HG03175 (cell line): ENCODE results near the gene GPR108.

Experiments
- ATAC-seq: cut with Tn5 transposase; IDR thresholded peaks from one replicate; pipeline ENCODE4 v1.9.1; 2021; ENCODE audit warnings: mild to moderate bottlenecking, moderate library complexity; ENCODE audit not compliant: unreplicated experiment

The GPR108 gene

DNA sequence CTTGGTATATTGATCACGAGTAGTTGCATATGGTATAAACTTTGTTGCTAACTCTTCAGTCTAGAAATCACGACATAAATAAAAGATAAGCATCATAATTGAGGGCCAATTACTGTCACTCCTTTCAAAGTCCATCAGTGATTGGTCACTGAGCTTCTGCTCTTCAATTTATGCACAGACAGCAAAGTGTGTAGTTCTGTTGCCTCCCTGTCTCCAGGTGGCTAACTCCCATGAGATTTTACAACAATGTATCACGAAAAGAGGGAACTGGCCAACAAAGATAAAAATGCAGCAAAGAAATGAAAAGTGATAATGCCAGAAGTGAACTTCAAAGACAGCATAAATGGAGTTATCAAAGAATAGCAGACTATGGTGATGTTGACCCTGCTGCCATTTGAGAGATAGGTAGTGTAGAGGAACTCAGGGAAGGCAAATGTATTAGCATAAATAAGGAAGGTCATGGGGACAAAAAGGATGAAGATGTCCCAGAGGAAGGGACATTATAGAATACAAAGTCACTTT lies 54.7 kb downstream of the GPR108 start:
- no peak for ATAC-seq

DNA sequence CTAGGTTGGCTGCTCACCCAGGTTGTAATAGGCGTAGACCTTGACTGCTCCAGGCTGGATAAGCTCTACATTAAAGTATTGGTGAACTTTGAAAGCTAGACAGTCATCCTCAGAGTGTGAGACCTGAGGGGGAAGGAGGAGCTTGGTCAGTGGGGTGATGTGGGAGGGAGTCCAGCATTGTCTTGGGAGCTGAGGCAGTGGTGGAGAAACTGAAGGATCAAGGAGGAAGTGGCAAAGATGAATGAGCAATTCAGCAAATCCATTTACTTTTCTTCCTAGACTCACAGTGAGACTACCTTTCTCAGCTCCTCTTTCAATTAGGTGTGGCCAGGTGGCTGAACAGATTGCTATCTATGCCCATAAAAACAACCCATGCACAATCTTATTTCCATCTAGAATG lies 57.2 kb downstream of the GPR108 start:
- ATAC-seq, result no peak
